Kasumi-1 (cell line): ENCODE measurements around the gene ATP9B.

Experiments used
- DNase-seq, 2 experiments: peaks; one replicate each; lab custom pipeline; 2025; lab: John Stamatoyannopoulos, UW

ATP9B gene

DNA sequence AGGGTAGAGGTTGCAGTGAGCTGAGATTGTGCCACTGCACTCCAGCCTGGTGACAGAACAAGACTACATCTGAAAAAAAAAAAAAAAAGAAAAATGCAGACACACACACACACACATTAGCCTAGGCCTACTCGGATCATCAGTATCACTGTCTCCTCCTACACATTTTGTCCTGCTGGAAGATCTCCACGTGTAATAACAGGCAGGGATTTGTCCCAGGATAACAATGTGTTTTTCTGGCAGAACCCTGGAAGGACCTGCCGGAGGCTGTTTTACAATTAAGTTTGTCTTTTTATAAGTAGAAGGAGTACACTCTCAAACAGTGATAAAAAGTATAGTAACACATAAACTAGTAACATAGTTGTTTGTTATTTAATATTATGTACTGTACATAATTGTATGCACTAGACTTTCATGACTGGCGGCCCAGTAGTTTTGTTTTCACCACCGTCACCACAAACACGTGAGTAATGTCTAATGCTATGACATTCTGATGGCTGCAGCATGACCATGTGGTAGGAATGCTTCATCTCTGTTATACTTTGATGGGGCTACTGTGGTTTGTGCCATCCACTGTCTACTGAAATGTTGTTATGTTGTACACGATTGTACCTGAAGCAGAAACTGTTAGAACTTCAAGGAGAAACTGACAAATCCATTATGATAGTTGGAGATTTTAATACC lies 130.6 kb downstream of the ATP9B start:
- no peak for DNase-seq

DNA sequence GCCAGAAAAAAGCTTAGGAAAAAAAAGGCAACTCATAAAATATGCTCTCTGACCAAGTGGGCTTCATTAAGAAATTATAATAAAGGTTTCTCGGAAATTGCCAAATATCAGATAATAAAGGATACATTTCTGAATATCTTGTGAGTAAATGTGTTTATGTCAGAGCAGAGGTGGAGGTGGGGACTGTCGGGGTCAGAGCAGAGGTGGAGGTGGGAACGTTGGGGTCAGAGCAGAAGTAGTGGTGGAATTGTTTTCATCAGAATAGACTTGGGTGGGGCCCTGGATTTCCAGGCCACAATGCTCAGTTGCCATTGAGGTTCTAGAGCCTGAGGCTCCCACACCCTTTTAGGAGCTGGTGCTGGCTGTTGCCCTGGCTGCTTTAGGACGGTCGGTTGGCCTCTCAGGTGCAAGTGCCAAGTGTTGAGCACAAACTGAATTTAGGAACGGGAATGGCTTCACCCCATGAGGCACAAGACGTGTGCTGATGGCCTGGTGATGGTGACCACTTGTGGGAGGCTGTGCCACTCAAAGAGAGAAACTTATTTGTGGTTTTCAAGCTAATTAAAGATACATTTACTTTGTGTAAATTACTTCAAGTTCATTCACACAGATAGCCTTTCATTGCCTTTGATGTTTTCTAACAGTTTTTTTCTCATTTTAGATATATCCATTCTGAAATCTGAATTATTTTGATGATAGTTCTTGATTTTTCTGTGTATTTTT lies 131.5 kb downstream of the ATP9B start:
- peak in 1 of 2 experiments; percentile 14 for DNase-seq

DNA sequence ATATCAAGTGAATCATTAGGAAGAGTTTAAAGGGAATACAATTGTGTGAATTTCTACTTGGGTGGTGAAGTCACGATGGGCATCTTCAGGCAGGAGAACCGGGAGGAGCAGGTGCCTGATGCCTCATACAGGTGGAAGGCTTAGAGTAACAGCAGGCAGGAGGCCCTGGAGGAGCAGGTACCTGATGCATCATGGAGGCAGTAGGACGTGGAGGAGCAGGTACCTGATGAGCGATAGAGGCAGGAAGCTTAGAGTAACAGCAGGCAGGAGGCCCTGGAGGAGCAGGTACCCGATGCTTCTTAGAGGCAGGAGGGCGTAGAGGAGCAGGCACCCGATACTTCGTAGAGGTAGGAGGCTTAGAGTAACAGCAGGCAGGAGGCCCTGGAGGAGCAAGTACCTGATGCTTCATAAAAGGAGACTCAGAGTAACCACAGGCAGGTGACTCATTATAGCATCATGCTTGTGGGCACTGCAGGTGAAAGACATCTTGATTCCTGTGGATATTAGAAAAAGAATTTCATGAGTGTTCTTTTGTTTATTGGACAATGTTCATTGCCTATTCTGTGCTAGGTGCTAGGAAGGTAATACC lies 133.9 kb downstream of the ATP9B start:
- no peak for DNase-seq

DNA sequence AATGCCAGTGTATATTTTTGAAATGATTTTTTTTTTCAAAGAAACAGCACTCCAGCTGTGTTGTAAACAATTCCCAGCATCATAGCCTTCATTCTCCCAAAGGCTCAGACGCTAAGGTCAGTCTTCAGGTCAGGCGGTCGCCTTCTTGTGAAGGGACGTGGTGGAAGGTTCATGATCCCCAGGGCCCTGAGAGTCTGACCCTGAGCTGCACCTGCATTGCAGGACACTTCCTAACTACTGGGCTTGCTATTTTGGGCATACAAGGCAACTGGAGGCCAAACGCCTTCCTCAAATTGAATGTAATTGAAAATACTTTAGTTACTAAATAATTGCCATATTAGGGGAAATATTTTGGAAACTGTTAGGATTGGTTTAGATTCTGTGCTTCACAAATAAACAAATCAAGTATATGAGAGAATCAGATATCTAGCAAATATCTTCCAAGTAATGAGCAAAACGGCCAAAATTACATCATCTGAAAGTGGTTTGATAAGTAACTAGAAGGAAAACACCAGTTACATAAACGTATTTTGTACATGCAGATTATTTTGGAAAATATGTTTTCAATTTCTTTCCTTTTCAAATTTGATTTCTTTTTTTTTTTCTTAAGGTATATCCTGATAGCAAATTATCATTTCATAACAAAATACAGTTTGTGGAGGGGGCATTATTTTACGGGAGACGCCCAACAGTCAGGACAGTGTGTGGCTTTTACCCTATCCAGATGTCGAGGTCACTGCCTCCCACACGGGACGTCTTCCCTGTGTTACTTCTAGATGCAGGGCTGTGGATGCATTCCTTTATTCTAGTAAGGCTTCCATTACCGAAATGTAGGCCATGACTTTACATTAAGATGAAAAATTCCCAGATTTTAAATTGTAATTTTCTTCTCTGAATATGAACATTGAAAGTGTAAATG lies 136.0 kb downstream of the ATP9B start:
- DNase-seq, result no peak

DNA sequence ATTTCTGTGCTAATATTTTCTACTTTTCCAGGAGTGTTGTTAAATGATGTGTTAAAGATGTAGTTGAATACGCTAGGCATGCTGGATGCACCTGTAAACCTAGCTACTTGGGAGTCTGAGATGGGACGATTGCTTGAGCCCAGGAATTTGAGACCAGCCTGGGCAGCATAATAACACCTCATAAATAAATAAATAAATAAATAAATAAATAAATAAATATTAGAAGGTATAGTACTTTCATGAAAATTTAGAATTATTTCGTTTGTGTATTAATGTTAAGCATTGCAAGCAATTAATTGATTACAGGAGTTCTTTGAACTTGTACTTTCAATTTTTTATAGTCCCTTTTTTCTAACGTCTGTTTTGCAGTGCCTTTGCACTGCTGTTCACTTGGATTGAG lies 137.2 kb downstream of the ATP9B start:
- DNase-seq, result no peak

DNA sequence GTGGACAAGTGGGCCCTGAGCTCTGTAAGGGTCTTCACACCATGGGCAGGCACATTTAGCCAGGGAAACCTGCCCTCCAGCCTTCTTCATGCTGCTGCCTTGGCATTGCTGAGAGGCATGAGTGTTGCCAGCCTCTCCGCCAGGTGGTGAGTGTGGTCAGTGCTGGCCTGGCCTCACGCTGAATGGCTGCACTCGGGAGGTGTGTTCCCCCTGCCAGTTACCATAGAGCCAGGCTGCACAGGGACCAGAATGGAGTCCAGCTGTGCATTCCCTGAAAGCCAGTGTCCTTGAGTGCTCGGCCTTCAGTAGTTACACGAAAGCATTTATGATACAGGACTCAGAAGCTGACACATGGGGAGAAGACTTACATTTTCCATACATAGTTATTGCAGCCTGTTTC lies 139.7 kb downstream of the ATP9B start:
- no peak for DNase-seq

DNA sequence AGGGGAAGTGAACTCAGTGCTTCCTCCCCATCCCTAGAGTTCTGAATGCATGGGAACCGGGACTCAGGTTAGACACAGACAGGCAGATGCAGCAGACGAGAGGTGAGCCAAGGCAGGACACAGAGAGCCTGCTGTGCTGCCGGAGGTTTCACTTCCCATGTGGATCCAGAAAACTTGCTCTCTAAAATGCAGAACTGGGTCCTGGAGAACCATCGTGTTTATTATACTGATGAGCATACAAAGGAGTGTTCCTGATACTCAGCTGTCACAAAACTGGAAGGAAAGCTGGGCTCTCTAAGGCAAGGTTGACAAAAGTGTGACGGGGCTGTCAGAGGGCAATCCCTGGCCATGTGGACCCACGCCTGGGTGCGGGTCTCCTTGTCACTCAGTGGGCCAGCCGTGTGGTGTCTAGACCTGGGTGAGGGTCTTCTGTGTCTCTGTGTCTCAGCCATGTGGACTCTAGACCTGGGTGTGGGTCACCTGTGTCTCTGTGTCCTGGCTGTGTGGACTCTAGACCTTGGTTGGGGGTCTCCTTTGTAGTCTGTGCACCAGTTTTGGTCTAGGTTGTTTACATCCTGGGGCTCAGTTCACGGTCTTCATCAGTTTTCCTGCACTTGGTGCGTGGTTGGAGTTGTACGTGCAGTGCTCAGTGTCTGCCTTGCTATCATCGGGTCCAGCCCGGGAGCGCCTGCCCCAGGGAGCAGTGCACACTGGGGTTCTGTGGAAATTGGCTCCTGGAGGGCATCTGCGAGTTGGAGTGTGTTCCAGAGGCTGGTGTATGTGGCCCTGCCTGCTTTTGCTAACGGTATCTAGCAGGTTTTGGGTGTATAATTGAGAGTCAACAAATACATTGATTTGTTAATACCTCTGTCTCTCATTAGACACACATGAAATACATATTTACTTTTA lies 141.1 kb downstream of the ATP9B start:
- no peak for DNase-seq

DNA sequence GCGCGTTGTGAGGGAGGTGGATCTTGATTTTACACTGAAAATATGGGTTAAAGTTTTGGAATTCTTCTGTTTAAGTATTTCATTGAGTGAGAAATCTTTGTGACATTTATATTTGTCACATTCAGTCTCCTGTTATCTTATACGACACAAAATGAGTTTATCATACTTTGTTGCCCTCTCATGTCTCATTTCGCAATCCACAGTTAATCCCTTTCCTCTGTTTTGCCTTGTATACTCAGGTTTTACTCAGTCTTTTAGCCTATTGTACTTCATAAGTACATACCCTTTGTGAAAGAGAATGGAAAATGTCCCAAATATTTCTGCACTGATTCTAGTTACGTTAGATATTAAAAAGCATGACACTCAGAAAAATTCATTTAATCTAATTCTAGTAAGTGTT lies 142.7 kb downstream of the ATP9B start:
- no peak for DNase-seq

DNA sequence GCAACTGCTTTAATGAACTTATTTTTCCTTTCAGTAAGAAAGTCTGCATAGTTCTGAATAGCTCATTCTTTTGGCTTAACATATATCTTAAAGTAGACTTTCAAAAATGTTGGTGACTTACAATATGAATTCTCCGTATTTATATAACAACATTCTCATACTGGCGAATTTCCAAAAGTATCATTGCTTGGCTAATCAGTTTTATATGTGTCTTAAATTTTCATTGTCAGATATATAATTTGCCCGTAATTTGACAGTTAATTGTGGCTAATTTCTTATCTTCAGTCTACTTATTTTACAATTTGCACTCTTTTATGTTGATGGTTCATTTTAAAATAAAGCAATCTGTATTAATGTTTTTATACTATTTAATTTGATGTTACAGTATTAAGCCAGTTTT lies 144.9 kb downstream of the ATP9B start:
- no peak for DNase-seq

DNA sequence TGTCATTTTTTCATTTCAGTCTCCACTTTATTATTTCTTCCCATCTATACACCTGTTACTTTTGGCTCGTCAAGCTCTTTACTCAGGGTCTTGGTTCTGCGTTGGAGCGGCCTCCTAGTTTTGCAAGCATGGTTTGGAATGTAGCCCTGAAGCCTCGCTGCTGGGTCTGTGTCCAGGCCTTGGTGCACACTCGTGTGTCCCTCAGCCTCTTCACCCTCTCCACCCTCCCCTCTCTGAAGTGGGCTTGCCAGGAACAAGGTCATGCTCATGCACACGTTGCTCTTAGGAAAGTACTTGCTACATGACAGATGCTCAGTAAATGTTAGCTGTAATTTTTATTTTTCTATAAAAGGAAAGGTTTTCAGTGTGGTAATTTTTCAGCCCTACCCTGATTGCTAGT lies 147.0 kb downstream of the ATP9B start:
- no peak for DNase-seq

DNA sequence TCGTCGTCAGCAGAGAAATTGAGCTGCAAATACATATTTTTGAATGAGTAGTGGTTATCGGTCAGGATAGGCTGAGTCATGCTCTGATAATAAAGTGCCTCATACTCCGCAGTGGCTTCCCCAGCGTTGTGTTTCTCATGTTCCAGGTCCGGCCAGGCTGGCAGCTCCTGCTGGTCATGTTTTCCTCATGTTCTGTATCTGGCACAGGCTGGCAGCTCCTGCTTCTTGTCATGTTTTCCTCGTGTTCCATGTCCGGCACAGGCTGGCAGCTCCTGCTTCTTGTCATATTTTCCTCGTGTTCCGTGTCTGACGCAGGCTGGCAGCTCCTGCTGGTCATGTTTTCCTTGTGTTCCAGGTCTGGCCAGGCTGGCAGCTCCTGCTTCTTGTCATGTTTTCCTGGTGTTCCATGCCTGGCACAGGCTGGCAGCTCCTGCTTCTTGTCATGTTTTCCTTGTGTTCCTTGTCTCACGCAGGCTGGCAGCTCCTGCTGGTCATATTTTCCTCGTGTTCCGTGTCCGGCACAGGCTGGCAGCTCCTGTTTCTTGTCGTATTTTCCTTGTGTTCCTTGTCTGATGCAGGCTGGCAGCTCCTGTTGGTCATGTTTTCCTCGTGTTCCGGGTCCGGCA lies 148.9 kb downstream of the ATP9B start:
- DNase-seq, result no peak

DNA sequence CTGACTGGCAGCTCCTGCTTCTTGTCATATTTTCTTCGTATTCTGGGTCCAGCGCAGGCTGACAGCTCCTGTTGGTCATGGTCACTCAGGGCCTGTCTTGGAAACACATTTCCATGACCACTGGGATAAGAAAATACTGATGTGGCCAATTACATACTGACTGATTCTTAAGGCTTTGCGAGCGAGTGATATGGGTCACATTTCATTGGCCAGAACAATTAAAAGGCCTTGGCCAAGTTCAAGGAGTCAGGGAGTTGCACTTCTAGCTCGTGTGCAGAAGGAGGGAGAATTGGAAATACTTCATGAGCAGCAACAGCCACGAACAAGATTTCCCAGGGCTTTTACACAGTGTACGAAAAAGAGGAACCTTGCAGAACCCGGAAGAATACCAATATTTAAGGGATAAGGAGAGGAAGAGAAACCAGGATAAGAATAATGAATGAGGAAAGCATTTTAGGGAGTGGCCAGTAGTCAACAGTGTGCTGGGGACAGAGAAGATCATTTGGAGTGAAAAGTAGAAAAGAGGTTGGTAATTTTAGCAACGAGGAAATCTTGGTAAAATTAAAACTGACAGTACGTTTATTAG lies 149.5 kb downstream of the ATP9B start:
- DNase-seq, result peak; percentile 52 to 53

DNA sequence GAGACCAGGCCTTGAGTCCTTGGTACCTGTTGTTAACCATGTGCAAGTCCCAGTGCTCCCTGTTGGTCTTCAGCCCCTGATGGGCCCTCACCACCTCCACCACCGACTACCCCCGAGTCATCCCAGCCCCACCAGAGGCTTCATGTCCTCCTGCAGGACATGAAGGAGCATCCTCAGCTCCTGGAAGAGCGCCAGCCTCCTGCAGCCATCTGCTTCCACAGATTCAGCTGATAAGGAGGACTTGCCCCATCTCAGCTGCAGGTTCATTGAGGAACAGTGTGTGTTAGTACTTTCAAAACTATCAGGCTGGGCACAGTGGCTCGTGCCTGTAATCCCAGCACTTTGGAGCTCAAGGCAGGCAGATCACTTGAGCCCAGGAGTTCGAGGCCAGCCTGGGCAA lies 151.9 kb downstream of the ATP9B start:
- no peak for DNase-seq

DNA sequence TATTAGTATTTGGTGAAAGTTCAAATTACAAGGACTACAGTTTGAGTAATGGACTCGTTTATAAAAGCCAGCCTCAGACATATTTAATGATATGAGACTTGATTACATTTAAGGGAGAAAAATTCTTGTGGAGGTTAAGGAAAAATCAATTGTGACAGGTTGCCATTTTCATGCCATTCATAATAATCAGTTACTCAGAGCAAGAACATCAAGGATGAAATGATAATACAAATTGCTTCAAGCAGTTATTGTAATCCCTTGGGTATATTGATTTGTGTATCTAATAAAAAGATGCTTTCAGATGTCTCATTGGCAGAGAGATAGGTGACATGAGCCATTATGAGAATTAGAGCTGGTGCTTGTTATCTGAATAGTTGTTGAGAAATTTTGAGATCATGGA lies 153.6 kb downstream of the ATP9B start:
- DNase-seq, result no peak

DNA sequence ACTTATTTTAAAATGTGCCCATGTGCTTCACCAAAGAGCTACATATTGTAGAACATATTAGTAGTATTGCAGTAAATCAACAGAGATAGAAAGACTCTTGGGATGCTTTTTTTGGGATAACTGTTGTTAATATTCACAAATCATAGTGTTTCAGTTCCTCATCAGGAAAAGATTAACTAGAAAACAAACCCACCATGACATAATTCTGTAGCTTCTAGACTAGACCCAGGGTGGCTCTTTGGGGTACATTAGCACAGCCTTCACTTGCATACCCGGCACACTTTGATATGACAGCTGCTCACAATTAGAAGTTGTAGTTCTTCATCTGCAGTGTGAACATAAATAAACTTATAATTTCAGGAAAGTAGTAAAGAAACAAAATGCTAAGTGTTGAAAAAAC lies 154.2 kb downstream of the ATP9B start:
- no peak for DNase-seq

DNA sequence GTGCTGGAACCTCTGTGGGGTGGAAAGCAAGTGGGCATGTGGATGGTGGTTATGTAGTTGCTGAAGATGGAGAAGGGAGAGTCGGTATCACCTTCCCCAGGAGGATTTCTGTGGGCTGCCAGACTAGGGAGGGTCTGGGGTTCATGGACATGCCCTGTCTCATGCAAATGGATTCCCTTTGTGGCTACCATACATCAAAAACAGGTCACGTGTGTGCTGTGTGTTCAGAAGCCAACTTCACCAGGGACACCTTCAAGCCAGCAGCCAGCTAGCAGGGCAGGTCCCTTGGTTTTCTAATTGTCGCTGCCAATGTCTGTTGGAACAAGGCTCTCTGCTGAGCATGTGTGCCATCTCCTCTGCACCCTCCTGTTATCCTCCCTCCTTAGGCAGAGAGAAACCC lies 155.2 kb downstream of the ATP9B start:
- DNase-seq, result no peak

DNA sequence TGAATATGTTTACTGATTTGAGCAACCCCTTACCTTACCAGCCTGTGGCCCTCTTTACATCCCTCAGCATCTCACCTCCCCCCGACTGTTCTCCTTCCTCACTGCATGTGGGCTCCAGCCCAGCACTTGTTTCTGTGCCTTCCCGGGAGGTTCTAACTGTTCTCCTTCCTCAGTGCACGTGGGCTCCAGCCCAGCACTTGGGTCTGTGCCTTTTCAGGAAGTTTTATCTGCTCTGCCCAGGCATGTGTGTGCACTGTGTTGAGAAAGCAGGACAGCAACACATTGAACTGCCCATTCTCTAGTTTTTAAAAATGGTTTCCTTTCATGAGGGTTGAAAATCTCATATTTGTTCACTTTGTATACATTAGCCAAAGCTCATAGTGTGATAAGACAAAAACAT lies 158.4 kb downstream of the ATP9B start:
- DNase-seq, result peak; percentile 32 to 34

DNA sequence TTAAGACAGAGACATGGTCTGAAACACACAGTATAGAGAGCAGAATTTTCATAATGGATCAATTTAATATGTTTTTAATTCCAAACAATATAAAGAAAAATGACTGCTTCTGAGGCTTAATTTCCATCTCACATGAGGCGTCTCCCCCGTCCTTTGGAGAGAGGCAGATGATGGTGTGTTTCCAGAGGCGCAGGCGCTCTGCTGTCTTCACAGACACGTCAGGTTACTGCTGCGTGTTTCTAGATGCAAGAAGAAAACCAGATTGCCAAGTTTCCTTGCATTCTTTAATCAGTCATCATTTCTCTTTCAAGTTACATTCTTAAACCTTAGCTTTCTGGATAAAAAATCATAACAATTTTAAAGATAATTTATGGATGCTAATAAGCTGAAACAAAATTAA lies 160.2 kb downstream of the ATP9B start:
- DNase-seq, result no peak

DNA sequence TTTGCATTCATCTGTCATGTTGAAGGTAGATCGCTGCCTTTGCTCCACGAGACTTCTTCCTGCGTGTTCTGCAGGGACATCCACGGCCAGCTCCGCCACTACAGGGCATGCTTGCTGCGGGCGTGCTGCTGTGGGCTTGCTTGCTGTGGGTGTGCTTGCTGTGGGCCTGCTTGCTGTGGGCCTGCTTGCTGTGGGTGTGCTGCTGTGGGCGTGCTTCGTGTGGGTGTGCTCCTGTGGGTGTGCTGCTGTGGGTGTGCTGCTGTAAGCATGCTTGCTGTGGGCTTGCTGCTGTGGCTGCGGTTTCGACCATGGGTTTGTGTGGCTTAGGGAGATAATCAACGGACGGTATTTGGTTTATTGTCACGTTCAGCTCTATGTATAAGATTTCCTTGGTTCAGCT lies 165.2 kb downstream of the ATP9B start:
- no peak for DNase-seq

DNA sequence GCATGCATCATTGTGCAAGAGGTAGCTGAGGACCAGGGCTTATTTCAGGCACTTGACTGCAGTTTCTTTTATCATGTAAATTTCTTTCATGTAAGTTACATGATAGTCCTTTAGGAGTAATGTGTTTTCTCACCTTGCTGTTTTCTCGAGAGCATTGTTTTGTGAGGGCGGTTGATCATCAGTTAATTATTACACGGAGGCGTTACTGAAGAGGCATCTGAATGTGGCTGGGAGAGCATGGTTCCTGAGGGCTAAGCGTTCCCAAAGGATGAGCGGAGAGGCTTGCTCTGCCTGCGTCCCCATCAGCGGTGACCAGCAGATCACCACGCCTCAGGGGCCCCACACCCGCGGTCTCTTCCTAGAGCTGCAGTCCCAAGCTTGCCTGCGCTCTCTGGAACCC lies 170.4 kb downstream of the ATP9B start:
- DNase-seq, result no peak

DNA sequence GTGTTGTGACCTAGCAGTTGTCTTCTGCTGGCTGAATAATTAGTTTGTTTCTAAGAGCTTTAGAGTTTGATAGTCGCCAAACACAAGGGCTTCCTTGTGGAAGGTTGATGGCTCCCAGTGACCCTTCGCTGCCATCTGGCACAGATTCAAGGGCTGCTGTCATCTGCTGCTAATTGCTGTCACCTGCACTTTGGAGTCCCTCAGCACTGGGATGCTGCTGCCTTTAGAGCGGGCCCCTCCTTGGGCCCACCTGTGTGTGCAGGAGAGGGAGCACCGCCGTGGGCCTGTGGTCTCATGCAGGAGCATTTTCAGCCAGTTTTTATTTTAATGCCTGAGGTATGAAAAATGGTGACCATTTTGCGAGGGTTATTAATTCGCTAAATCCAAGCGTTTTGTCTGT lies 172.6 kb downstream of the ATP9B start:
- no peak for DNase-seq
